ENCODE data around the gene MYOZ2. TPM values are rescaled to one million over a fixed set of nuclear protein-coding genes. Genes with fewer than 3 reads are reported as not detected.
A peak's percentile ranks its signal among the peaks of the same experiment; 100 is the strongest.
"Not testable (repeated sequence)": the region's sequence is repeated elsewhere in the genome, so short reads cannot be mapped to it uniquely, and the experiment has no call there.

The MYOZ2 gene
- total RNA-seq, 1 donor = 0.43 TPM

GRCh38 chr4:119152741-119153140 is 17.1 kb downstream of the MYOZ2 start:
- DNase-seq (ENCODE audit: low read depth) = peak; percentile 54

DNA sequence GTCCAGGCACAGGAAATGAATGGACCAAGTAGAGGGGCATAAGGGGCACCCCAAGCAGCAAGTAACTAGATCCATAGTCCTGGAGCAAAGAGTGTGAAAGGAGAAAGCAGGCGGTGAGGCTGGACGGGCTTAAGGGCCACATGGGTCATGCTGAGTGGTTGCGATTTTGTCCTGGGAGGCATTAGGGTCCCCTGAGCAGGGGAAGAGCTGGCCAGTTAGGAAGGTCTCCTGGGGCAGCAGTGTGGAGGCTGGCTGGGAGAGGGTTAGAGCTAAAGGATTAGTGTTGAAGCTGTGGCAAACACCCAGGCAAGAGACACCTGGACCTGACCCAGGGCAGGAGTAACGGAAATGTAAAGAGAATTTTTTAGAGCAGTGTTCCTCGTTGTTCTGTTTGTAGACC is 26.5 kb downstream of the MYOZ2 start:
- H3K4me3 ChIP-seq (ENCODE audit: low read depth, low read length) = no peak overlapping the region
- DNase-seq (ENCODE audit: low read depth) = no peak
- TF ChIP-seq CTCF (IDR thresholded peaks at IDR 0.05; ENCODE audit: insufficient read depth, low read depth, low read length) = no peak

More at GRCh38 chr4:119152741-119153140, 17.1 kb downstream of the MYOZ2 start:
- no peak overlapping the region for H3K4me3 ChIP-seq (ENCODE audit: low read depth, low read length)
- TF ChIP-seq CTCF (IDR thresholded peaks at IDR 0.05; ENCODE audit: insufficient read depth, low read depth, low read length) = no peak

GRCh38 chr4:119165767-119166166 is 30.1 kb downstream of the MYOZ2 start:
- TF ChIP-seq CTCF (IDR thresholded peaks at IDR 0.05; ENCODE audit: insufficient read depth, low read depth, low read length) = no peak
- no peak for DNase-seq (ENCODE audit: low read depth)
- no peak overlapping the region for H3K4me3 ChIP-seq (ENCODE audit: low read depth, low read length)

DNA sequence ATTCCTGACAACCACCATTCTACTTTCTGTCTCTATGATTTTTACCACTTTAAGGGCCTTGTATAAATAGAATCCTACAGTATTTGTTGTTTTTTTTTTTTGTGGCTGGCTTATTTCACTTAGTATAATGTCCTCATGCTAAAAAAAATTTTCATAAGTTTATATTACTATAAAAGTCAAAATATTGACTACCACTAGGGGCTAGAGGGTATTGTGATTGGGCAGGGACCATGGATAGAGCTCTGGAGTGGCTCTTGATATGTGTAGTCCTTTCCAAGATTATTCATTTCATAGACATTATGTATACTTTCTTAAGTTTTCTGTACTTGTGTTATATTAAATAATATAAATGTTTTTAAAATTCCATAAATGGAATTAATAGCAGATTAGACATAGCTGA is 34.6 kb downstream of the MYOZ2 start:
- no peak for DNase-seq (ENCODE audit: low read depth)
- no peak overlapping the region for H3K4me3 ChIP-seq (ENCODE audit: low read depth, low read length)
- TF ChIP-seq CTCF (IDR thresholded peaks at IDR 0.05; ENCODE audit: insufficient read depth, low read depth, low read length) = no peak

DNA sequence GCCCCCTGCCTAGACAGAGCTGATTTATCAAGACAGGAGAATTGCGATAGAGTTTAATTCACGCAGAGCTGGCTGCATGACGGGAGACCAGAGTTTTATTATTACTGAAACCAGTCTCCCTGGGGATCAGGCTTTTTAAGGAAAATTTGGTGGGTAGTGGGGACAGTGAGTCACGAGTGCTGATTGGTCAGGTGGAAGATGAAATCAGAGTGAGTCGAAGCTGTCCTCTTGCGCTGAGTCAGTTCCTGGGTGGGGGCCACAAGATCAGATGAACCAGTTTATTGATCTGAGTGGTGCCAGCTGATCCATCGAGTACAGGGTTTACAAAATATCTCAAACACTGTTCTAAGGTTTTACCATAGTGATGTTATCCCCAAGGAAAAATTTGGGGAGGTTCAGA is 36.6 kb downstream of the MYOZ2 start:
- no peak for TF ChIP-seq CTCF (IDR thresholded peaks at IDR 0.05; ENCODE audit: insufficient read depth, low read depth, low read length)
- no peak for DNase-seq (ENCODE audit: low read depth)

DNA sequence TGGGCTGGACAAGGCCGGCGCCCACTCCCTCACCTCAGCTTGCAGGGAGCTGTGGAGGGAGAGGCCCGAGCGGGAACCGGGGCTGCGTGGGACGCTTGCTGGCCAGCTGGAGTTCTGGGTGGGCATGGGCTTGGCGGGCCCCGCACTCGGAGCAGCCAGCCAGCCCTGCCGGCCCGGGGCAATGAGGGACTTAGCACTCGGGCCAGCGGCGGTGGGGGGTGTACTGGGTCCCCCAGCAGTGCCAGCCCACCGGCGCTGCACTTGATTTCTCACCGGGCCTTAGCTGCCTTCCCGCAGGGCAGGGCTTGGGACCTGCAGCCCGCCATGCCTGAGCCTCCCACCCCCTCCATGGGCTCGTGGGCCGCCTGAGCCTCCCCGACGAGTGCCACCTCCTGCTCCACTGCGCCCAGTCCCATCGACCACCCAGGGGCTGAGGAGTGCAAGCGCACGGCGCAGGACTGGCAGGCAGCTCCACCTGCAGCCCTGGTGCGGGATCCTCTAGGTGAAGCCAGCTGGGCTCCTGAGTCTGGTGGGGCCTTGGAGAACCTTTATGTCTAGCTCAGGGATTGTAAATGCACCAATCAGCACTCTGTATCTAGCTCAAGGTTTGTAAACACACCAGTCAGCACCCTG is 38.2 kb downstream of the MYOZ2 start:
- not testable (repeated sequence) for DNase-seq (ENCODE audit: low read depth); H3K4me3 ChIP-seq (ENCODE audit: low read depth, low read length)

More for the DNA sequence above, 36.6 kb downstream of the MYOZ2 start:
- H3K4me3 ChIP-seq (ENCODE audit: low read depth, low read length) = no peak overlapping the region

DNA sequence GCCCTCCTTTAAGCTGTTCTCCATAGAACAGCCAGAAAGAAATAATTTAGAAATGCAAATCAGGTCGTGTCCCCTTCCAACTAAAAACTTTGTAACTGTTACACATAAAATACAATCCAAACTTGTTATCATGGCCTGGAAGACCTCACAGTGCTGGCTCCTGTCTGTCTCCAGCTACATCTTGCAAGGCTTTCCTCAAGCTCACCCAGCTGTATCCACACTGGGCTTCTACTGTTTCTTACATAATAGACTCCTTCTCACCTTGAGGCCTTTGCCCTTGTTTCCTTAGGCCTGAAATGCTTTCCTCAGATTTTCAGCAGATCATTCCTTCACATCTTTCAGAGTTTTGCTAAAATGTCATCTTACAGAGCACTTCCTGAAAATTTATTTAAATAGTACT is 43.4 kb downstream of the MYOZ2 start:
- no peak for TF ChIP-seq CTCF (IDR thresholded peaks at IDR 0.05; ENCODE audit: insufficient read depth, low read depth, low read length)
- DNase-seq (ENCODE audit: low read depth) = no peak
- H3K4me3 ChIP-seq (ENCODE audit: low read depth, low read length) = no peak overlapping the region

All from fibroblast of villous mesenchyme (primary cell).